Measurements from ENCODE around the gene TSNAX.
"Not testable (repeated sequence)": the region's sequence is repeated elsewhere in the genome, so short reads cannot be mapped to it uniquely, and the experiment has no call there.

The TSNAX gene, protein sequence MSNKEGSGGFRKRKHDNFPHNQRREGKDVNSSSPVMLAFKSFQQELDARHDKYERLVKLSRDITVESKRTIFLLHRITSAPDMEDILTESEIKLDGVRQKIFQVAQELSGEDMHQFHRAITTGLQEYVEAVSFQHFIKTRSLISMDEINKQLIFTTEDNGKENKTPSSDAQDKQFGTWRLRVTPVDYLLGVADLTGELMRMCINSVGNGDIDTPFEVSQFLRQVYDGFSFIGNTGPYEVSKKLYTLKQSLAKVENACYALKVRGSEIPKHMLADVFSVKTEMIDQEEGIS

DNA sequence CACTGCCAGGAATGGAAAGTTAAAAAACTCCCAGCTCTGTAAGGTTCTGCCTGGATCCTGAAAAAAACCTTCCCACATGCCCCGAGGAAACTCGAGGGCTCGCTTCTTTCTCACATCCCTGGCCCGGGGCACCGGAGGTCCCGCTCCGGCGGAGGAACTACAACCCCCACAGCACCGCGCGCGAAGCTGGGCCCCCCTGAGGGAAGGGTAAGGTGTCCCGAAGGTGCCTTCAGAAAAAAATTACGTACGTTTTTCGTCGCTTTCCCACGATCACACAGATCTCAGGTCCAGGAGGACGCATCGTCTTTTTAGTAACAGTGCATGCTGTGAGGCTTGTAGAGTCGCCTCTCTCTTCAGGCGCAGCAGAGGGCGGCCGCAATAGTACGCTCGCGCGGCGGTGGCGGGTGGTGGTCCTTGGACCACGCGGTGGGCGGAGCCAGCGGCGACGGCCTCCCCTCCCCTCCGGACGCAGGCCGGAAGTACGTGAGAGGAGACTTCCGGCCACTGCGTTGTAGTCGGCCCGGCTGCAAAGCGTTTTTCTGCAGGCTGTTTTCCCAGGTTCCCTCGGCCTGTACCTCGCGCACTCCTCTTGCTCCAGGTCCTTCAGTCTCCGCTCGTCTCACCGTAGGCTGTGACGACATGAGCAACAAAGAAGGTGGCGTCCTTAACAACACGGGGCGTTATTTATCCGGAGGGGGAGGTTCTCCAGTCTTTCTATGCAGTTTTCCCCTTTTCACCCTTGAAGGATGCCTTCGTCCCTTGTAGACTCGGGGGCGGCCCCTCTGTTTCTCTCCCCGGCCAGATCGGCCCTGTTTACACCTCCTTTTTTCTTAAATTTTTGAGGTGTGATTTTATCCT lies at the start of gene TSNAX:
TSNAX (plus strand) TSS at position 498 of the 858 bp plus-strand sequence; CDS start at position 640, 142 bp downstream.
- peak; percentile 95 for DNase-seq
- in situ Hi-C loops (cut with HindIII; ENCODE audit: low pct_ligation_motif_present, low pct_unique_long_range_greater_than_20kb, low sequenced_read_pairs), result no loop called here

DNA sequence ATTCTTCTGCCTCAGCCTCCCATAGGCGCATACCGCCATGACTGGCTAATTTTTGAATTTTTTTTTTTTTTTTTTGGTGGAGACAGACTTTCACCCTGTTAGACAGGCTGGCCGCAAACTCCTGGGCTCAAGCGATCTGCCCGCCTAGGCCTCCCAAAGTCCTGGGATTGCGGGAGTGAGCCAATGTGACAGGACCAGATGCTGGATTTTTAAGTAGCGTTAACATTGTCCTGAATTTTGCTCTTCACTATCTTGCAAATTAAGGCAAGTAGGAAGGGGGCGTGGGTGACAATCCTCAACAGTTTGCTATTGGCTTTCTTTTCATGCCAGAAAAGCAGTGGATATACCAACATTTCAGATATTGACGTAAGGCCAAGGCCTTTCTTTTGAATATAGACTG lies 49.7 kb upstream of the TSNAX start:
- in situ Hi-C loops (cut with HindIII; ENCODE audit: low pct_ligation_motif_present, low pct_unique_long_range_greater_than_20kb, low sequenced_read_pairs), result no loop called here
- no peak for DNase-seq

- DNase-seq, result no peak
- in situ Hi-C loops (cut with HindIII; ENCODE audit: low pct_ligation_motif_present, low pct_unique_long_range_greater_than_20kb, low sequenced_read_pairs), result no loop called here
Observed at GRCh38 chr1:231480008-231480407, 48.5 kb upstream of the TSNAX start.

- in situ Hi-C loops (cut with HindIII; ENCODE audit: low pct_ligation_motif_present, low pct_unique_long_range_greater_than_20kb, low sequenced_read_pairs), result no loop called here
- no peak for DNase-seq
Observed at GRCh38 chr1:231481289-231481688, 47.2 kb upstream of the TSNAX start.

DNA sequence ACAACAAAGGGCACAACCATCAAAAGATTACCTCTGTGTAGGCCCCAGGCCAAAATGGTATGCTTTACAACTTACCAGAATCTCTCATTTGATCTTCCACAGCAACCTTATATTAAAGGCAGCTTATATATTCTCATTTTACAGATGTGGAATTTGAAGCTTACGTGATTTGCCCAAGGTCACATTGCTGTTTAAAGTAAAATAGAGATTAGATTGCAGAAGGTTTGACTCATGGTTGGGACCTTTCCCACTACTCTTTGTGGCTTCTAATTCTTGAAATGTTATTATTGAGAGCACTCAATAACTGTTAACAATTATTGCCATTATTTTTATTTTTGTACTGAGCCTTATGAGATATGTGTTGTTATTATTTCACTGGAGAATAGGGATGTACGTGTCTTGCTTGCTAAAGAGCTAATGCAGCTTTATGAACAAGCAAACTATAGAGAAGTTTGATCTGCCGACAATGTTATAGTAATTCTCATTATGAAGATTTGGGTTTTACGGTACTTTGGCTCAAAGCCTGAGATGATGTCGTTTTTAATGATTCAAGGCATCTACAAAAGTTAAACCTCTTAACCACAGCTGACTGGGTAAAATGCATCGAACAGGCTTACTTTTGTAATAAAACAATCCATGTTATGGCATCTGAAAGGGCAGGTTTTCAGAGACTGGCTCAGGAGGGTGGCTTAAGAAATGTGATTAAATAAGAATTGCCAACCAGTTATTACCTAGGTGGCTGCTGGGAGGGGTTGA lies 43.3 kb upstream of the TSNAX start:
- no peak for DNase-seq
- in situ Hi-C loops (cut with HindIII; ENCODE audit: low pct_ligation_motif_present, low pct_unique_long_range_greater_than_20kb, low sequenced_read_pairs), result no loop called here

- no peak for DNase-seq
Observed at GRCh38 chr1:231487019-231487418, 41.5 kb upstream of the TSNAX start.

GRCh38 chr1:231487910-231488309 lies 40.6 kb upstream of the TSNAX start:
- in situ Hi-C loops (cut with HindIII; ENCODE audit: low pct_ligation_motif_present, low pct_unique_long_range_greater_than_20kb, low sequenced_read_pairs), result no loop called here
- DNase-seq, result no peak

More at GRCh38 chr1:231487019-231487418, 41.5 kb upstream of the TSNAX start:
- in situ Hi-C loops (cut with HindIII; ENCODE audit: low pct_ligation_motif_present, low pct_unique_long_range_greater_than_20kb, low sequenced_read_pairs), result no loop called here

- in situ Hi-C loops (cut with HindIII; ENCODE audit: low pct_ligation_motif_present, low pct_unique_long_range_greater_than_20kb, low sequenced_read_pairs), result no loop called here
- DNase-seq, result no peak
Observed at GRCh38 chr1:231493421-231494185, 34.9 kb upstream of the TSNAX start.

DNA sequence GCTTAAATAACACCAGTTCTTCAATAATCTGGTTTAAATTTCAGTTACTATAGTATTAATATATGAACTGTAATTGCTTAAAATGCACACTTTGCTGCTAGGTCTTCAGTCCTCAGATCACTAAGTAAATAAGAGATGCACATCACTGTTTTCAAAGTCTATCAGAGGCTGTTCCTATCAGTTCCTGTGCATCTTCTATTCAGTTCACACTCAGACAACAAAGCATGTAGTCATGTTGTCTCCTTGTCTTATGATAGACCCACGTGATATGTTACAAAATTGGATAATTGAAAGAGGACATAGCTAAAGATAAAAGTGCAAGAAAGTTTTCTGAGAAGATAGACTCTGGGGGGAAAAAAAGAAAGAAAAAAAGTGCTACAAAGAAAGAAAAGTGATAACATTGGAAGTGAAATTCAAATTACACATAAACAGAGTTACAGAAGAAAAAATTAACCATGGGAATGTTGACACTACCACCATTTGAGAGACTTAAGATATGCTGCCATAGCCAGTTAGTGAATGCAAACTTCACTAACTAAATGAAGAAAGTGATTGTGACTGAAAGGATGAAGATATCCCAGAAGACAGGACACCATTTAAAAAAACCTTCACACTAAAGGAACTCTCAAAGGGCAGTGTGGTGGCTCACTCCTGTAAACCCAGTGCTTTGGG lies 33.9 kb upstream of the TSNAX start:
- in situ Hi-C loops (cut with HindIII; ENCODE audit: low pct_ligation_motif_present, low pct_unique_long_range_greater_than_20kb, low sequenced_read_pairs), result no loop called here
- no peak for DNase-seq

GRCh38 chr1:231497629-231498152 lies 30.8 kb upstream of the TSNAX start:
- no peak for DNase-seq
- in situ Hi-C loops (cut with HindIII; ENCODE audit: low pct_ligation_motif_present, low pct_unique_long_range_greater_than_20kb, low sequenced_read_pairs), result no loop called here

DNA sequence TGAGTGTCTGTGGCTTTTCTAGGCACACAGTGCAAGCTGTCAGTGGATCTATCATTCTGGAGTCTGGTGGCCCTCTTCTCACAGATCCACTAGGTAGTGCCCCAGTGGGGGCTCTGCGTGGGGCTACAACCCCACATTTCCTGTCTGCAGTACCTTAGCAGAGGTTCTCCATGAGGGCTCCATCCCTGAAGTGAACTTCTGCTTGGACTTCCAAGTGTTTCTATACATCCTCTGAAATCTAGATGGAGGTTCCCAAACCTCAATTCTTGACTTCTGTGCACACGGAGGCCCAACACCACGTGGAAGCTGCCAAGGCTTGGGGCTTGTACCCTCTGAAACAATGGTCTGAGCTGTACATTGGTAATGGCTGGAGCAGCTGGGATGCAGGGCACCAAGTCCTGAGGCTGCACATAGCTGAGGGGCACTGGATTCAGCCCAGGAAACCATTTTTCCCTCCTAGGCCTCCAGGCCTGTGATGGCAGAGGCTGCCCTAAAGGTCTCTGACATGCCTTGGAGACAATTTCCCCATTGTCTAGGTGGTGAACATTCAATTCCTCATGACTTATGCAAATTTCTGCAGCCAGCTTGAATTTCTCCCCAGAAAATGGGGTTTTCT lies 29.2 kb upstream of the TSNAX start:
- DNase-seq, result no peak
- in situ Hi-C loops (cut with HindIII; ENCODE audit: low pct_ligation_motif_present, low pct_unique_long_range_greater_than_20kb, low sequenced_read_pairs), result no loop called here

DNA sequence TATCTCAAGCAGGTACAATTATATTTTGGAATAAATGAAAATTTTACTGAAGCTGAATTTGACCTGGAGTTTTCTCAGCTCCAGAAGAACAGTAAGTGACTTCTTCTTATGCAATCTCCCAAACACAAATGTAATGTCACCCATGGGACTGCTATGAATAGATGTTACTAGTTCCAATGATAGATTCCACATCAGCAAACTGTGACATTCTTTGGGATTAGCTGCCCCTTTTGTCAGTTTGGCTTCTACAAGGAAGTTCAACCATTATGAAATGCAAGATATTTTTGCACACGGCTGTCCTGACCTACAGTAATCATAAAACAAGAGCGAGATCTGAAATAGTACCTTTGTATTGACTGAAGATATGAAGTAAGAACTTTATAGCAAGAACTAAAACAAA lies 27.8 kb upstream of the TSNAX start:
- in situ Hi-C loops (cut with HindIII; ENCODE audit: low pct_ligation_motif_present, low pct_unique_long_range_greater_than_20kb, low sequenced_read_pairs), result no loop called here
- no peak for DNase-seq

DNA sequence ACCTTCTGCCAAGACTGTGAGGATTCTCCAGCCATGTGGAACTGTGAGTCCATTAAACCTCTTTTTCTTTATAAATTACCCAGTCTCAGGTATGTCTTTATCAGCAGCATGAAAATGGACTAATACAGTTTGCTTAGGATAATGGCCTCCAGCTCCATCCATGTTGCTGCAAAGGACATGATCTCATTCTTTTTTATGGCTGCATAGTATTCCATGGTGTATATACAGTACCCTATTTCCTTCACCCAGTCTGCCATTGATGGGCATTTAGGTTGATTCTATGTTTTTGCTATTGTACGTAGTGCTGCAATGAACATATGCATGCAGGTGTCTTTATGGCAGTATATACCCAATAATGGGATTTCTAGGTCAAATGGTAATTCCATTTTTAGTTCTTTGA lies 25.3 kb upstream of the TSNAX start:
- in situ Hi-C loops (cut with HindIII; ENCODE audit: low pct_ligation_motif_present, low pct_unique_long_range_greater_than_20kb, low sequenced_read_pairs); DNase-seq: not testable (repeated sequence)

DNA sequence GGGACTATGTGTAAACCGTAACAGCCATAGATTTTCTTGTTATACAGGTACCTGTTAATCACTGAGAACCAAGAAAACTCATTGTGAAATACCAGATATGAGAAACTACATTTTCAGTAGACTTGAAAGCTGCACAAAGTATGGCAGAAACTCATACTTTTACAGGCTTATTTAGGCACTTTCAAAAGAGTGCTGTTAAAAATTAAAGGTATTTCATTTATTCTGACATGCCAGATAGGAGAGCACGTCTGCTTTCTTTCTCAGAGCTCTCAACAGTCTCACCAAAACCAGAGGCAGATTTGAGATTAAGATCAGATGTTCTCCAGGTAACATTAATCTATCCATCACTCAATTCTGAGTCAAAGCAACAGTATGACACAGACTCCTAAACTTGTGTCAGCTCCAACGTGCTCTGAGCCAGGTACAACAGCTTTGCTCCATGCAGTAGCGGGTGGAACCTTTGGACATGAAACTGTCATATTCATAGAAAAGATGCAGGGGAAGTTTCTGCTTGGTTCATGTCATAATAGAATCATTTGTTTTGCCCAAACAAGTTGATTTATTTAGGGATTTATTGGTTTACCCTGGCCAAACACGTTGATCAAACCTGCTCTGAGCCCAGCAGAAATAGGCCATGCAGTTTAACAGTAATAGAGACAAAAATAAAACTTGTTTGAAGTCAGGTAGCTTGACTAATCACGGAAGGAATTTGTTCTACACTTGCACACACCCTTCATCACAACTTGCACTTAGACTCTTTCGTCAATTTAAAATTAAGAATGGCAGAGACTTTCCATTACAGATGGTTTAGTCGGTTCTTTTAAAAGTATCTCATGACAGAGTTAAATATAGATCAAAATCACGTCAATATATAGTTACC lies 20.8 kb upstream of the TSNAX start:
- in situ Hi-C loops (cut with HindIII; ENCODE audit: low pct_ligation_motif_present, low pct_unique_long_range_greater_than_20kb, low sequenced_read_pairs), result no loop called here
- no peak for DNase-seq

- in situ Hi-C loops (cut with HindIII; ENCODE audit: low pct_ligation_motif_present, low pct_unique_long_range_greater_than_20kb, low sequenced_read_pairs), result no loop called here
- DNase-seq, result peak; percentile 16
Observed at GRCh38 chr1:231508497-231508896, 20.0 kb upstream of the TSNAX start.

GRCh38 chr1:231508941-231509340 lies 19.5 kb upstream of the TSNAX start:
- in situ Hi-C loops (cut with HindIII; ENCODE audit: low pct_ligation_motif_present, low pct_unique_long_range_greater_than_20kb, low sequenced_read_pairs), result no loop called here
- no peak for DNase-seq
